Hematopoietic multipotent progenitor cell treated with erythropoietin and hydrocortisone succinate and interleukin-3 and kit ligand, for 6 days (in vitro differentiated cells): ENCODE measurements around the gene EFNB1.

Experiments used
- DNase-seq: peaks from one replicate; pipeline ENCODE4 v3.0.0-alpha.2; 2015

Gene EFNB1

DNA sequence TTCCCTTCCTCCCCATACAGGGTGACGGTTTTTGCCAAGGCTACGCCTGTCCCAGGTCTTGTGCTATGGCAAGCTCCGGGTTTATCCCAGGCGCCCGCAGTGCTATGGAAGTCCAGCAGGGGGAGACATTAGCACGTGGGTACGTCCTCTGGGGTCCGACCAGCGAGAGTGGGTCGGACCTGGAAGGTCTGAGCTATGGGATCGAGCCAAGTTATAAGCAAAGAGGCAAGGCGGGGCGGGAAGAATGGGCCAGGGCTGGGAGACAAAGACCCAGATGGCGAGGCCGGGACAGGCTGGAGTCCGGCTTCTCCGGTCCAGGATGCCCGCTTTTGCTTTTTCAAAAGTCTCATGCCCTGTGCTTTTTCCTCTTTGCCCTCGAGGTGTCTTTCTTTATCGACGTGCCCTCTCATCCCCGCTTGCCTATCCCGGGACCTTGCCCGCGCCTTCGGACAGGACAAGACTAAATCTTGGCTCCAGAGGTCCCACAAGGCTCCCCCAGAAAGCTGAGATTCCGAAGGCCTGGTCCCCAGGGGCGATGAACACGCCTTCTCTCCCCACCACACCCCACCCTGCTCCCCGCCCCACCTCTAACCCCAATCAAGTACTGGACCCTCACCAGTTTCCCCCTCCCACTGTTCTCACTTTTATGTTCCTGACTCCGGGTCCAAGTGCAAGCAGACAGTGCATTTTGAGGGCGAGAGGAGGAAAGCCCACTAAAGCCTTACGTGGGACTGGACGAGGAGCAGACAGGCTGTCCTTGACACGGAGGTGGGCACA is 785 bp upstream of the EFNB1 start:
- peak; percentile 75 for DNase-seq

GRCh38 chrX:68829582-68830418 is 979 bp downstream of the EFNB1 start:
- peak; percentile 40 for DNase-seq

DNA sequence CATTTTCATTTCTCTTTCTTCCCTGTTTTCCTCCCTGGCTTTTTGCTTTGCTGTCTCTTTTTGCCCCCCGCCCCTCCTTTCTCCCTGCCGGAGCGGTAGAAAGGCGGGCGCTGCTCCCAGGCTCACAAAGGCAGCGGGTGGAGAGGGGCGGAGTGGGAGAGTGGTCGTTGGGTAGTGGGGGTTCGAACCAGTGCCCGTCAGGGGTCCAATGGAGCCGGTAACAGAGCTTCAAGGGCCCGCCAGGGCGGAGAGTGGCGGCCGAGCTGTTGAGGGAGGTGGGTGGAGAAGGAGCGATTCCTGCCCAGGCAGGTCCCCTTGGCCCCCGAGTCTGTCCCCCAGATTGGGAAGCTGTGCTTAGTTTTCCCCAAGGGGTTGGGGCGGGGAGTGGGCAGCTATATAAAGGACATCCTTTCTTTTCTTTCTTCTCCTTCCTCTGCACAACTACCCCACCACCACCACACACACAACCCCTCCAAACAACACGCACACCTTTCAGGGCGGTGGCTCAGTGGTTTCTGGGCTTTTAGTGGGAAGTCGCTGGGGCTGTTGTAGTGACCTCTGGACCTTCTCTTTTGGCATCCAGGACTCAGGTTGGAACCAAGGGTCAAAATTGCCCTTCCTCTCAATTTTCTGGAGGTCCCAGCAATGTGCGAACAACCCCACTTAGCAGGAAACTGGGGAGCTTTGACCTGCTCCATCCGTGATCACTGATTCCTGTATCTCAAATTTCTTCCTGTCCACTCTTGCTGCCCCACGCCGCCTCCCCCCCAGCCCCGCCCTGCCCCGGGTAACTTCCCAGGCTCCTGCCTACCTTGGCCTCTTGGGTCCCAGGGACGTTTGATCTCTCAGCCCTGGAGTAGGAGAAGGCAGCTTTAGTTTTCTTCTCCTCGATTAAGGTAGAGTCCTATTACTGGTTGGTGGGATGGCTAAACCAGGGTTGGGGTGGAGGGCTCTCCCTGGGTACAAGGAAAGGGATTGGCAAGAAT is 1.9 kb downstream of the EFNB1 start:
- DNase-seq = no peak

DNA sequence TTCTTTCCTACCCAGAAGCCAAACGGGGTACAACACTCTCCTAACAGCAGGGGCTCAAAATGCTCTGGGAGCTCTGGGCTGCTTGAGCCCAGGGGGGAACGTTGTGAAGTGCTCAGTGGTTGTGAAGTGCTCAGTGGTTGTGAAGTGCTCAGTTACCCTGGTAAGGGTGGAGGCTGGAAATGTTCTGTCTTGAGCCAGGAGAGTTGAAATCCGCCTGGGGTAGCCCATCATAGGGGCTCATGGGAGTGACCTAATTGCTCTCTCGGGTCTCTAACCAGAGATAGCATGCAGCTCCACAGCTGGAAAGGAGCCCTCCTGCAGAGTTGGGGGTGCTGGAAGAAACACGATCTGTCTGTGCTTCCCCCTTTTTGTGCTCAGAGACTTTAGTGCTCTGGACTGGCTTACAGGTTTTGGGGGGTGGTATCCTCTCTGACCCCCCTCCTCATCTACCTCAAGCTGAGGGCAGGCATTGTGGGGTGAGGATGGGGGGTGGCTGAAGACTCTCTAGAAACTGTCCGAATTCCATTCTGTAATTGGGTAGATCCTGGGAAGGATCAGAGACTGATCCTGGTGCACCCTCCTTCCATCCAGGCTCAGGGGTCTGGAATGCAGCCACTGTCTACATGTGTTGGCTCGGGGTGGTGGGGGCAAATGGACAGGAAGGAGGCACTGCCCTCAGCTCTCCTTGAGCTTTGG is 2.7 kb downstream of the EFNB1 start:
- DNase-seq = no peak

- peak; percentile 41 for DNase-seq
These were observed 3.2 kb downstream of the EFNB1 start for GRCh38 chrX:68832101-68832416.

- no peak for DNase-seq
These were observed 4.0 kb downstream of the EFNB1 start for GRCh38 chrX:68832516-68833447.

GRCh38 chrX:68833448-68833805 is 4.6 kb downstream of the EFNB1 start:
- no peak for DNase-seq

- DNase-seq = no peak
These were observed 5.1 kb downstream of the EFNB1 start for GRCh38 chrX:68833855-68834331.

DNA sequence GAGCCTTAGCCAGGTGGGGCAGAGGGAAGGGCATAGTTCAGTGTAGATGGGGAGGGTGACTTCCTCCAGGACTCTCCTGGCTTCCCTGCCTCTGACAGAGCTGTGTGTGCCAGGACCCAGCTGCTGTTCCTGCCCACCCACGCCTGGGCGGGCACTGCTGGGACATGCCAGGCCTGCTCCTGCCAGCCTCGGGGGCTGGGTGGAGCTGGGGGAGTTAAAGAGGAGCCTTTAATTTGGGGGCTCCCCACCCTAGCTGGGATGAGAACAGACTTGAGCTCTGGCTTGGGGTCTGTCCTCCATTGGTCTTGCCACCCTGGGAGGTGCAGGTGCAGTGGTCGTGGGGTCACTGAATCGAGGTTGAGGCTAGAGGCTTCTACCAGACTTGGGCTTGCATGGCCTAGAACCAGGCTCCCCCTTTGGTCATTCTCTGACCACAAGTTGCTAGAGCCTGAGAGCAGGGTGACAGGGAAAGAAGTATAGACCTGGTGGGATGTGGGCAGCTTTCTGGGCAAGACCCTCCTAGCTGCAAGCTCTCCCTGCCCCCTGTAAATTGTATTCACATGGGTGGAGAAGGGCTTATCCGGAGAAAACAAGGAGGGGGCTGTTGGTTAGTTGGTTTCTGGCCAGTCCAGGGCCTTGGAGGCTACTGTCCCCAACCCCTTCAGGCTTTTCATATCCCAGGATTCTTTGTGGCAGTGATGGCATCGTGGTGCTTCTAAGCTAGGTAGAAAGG is 5.7 kb downstream of the EFNB1 start:
- no peak for DNase-seq

DNA sequence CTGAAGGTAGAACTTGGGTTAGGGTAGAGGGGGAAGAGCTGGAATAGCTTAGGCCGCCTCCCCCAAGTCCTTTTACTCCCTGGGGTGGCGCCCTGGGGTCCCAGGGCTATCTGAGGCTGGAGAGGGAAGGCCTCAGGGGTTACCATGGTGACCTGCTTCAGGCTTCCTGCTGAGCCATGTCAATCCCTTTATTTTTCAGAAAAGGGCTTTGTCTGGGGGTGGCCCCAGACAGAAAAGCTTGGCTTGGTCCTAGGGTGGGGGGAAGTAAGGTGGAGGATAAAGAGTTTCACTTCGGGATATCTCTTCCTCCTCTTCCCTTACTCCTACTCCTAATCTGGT is 6.3 kb downstream of the EFNB1 start:
- no peak for DNase-seq

DNA sequence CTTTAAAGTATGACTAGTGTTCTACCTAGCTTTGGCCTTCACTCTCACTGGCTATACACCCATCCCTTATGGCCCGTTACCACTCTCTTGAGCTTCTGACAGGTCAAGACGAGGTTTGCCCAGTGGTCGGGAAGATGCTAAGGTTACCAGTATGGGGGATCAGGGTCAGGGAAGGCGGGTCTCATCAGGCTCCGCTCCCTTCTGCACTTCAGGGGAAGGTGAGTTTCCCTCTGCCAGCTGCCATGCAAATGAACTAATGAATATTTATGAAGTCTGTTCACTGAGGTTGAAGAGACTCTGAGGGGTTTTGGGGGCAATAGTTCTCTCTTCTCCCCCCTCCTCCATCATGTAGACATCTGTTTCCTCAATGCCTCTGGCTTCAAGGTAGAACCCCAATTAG is 6.6 kb downstream of the EFNB1 start:
- no peak for DNase-seq

DNA sequence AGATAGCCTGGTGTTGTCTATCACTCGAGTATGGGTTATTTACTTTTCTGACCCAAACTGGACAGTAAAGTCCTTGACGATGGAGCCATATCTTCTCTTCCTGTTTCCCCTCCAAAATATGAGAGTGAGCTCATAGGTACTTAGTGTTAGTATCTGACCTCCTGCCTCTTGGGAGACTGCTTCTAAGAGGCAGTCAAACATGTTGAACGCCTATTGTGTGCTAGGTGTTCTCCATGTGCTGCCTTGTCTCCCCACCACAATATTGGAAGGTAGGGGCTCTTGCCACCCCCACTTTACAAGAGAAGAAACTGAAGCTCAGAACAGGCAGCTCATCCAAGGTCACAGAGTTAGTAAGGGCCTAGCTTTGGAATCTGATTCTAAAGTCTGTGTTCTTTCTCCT is 8.3 kb downstream of the EFNB1 start:
- DNase-seq = no peak

DNA sequence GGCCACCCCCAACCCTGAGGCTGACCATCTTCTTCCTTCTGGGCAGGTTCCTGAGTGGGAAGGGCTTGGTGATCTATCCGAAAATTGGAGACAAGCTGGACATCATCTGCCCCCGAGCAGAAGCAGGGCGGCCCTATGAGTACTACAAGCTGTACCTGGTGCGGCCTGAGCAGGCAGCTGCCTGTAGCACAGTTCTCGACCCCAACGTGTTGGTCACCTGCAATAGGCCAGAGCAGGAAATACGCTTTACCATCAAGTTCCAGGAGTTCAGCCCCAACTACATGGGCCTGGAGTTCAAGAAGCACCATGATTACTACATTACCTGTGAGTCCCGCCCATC is 9.7 kb downstream of the EFNB1 start:
- no peak for DNase-seq

DNA sequence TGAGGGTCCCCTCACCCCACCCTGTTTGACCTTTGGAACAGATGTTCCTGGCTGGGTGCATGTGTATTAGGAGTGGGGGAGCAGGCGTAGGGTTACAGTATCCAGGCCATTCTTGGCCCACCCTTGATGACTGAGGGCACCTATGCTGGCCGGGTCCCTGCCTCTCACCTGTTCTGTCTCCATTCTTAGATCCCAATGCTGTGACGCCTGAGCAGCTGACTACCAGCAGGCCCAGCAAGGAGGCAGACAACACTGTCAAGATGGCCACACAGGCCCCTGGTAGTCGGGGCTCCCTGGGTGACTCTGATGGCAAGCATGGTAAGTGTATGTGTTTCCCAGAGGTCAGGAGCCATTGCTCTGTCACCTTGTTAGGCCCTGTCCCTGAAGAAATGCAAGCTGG is 10.9 kb downstream of the EFNB1 start:
- DNase-seq = no peak

DNA sequence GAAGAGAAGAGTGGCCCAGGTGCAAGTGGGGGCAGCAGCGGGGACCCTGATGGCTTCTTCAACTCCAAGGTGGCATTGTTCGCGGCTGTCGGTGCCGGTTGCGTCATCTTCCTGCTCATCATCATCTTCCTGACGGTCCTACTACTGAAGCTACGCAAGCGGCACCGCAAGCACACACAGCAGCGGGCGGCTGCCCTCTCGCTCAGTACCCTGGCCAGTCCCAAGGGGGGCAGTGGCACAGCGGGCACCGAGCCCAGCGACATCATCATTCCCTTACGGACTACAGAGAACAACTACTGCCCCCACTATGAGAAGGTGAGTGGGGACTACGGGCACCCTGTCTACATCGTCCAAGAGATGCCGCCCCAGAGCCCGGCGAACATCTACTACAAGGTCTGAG is 11.4 kb downstream of the EFNB1 start:
- DNase-seq = no peak

- no peak for DNase-seq
These were observed 12.6 kb downstream of the EFNB1 start for GRCh38 chrX:68841251-68842049.

DNA sequence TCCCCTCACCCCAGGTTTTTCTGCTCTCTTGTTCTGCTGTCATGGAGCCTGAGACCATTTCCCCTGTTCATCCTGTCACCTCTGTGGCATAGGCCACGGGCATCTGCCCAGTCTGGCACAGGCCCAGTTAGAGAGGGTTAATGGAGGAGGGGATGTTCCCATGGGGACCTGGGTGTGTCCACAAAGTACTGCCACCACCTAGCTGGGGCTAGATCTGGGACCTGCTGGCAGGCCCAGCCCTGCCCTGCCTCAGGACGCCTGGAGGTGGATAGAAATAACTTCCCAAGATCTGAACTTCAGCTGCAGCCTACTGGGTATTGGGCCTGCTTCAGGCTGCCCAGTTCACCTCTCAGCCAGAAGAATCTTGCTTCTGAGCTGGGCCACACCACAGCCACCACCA is 13.5 kb downstream of the EFNB1 start:
- no peak for DNase-seq

GRCh38 chrX:68842781-68843581 is 14.2 kb downstream of the EFNB1 start:
- DNase-seq = no peak

GRCh38 chrX:68843992-68844391 is 15.2 kb downstream of the EFNB1 start:
- DNase-seq = no peak
